ENCODE measurements around the gene ZMYND19.

DNA sequence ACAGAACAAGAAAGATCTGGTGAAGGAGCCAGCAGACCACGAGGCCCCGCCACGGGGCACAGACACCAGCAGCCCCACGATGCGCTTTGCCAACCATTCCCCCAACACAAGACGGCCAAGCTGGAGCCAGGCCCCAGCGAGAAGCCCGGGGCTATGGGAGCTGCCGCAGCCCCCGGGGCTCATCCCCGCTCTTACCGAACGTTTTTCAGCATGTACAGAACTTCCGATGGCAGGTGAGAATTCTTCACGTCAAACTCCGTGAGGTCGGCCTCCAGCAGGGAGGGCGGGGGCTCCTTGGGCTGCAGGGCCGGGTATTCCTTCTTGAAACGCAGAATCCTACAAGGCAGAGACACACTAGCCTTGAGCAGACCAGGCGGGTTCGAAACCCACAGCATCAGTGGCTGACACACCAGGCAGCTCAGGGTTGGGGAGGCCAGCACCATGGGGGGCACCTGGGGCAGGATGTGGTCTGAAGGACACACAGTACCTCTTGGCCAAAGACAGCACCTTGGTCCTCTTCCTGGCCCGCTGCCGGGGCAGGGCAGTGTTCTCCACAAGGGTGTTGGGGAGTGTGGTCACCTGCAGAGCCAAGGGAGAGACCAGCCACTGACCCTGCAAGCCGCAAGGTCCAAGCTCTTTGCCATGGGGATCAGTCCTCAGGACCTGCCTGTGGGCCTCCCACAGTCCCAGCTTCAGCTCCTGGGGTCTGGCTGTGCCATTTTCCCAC lies 46.9 kb downstream of the ZMYND19 start:
- TF ChIP-seq, protein P1, sequence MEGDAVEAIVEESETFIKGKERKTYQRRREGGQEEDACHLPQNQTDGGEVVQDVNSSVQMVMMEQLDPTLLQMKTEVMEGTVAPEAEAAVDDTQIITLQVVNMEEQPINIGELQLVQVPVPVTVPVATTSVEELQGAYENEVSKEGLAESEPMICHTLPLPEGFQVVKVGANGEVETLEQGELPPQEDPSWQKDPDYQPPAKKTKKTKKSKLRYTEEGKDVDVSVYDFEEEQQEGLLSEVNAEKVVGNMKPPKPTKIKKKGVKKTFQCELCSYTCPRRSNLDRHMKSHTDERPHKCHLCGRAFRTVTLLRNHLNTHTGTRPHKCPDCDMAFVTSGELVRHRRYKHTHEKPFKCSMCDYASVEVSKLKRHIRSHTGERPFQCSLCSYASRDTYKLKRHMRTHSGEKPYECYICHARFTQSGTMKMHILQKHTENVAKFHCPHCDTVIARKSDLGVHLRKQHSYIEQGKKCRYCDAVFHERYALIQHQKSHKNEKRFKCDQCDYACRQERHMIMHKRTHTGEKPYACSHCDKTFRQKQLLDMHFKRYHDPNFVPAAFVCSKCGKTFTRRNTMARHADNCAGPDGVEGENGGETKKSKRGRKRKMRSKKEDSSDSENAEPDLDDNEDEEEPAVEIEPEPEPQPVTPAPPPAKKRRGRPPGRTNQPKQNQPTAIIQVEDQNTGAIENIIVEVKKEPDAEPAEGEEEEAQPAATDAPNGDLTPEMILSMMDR (conservative IDR thresholded peaks at IDR 0.05; ENCODE audit: low read length), result no peak
- no peak for TF ChIP-seq EZH2phosphoT487 (IDR thresholded peaks at IDR 0.05; ENCODE audit: borderline replicate concordance)

Measured in Loucy (cell line).